Immature natural killer cell (primary cell): ENCODE results near the gene FAM3A. TPM values are rescaled to one million over a fixed set of nuclear protein-coding genes. Genes with fewer than 3 reads are reported as not detected.
"Not testable (repeated sequence)": the region's sequence is repeated elsewhere in the genome, so short reads cannot be mapped to it uniquely, and the experiment has no call there.

Experiments used
- DNase-seq, 3 donors: peaks; one replicate each; pipeline ENCODE4 v3.0.0; 2022; ENCODE audit warnings: mixed read lengths in 1 of 3
- H3K27ac Mint-ChIP-seq, 6 donors: one replicate each; pipeline ENCODE4 v1.8.0; 2020; ENCODE audit warnings: mixed read lengths in 6 of 6, mild to moderate bottlenecking in 5 of 6, inconsistent platforms in 4 of 6, moderate library complexity in 3 of 6
- H3K27me3 Mint-ChIP-seq, 3 donors: one replicate each; pipeline ENCODE4 v1.8.0; 2020 to 2021; ENCODE audit warnings: low read depth in 3 of 3, mild to moderate bottlenecking in 3 of 3, mixed read lengths in 3 of 3, moderate library complexity in 3 of 3, inconsistent platforms in 1 of 3
- H3K36me3 Mint-ChIP-seq, 3 donors: one replicate each; pipeline ENCODE4 v1.8.0; 2020; ENCODE audit warnings: mixed read lengths in 3 of 3, inconsistent platforms in 2 of 3, mild to moderate bottlenecking in 2 of 3
- H3K4me1 Mint-ChIP-seq, 2 donors: one replicate each; pipeline ENCODE4 v1.8.0; 2020; ENCODE audit warnings: inconsistent platforms in 2 of 2, mild to moderate bottlenecking in 2 of 2, mixed read lengths in 2 of 2, moderate library complexity in 1 of 2
- H3K4me3 Mint-ChIP-seq, 5 donors: one replicate each; pipeline ENCODE4 v1.8.0; 2020; ENCODE audit warnings: mild to moderate bottlenecking in 5 of 5, mixed read lengths in 5 of 5, inconsistent platforms in 3 of 5, moderate library complexity in 3 of 5
- H3K9me3 Mint-ChIP-seq, 6 donors: one replicate each; pipeline ENCODE4 v1.8.0; 2020; ENCODE audit warnings: mild to moderate bottlenecking in 6 of 6, mixed read lengths in 6 of 6, inconsistent platforms in 4 of 6, moderate library complexity in 3 of 6
- polyA plus RNA-seq, 3 donors: library from polyadenylated mRNA; unstranded; fragments of 300-500 nt; fragmentation: Illumina TruSeq; gene quantifications; one replicate each; pipeline ENCODE4 v1.2.3, GENCODE V29; 2021

FAM3A gene
- polyA plus RNA-seq, result 10 to 100 TPM; 27.1 to 31.3 (median 30.1) TPM

- Mint-ChIP-seq H3K4me1 (peaks cover 23 to 31% of the 10 kb centered on the region in 2 donors), H3K27me3 (peaks cover 0 to 7% (median 4%) of the 10 kb centered on the region in 3 donors), H3K9me3 (peaks cover 0 to 2% (median 0%) of the 10 kb centered on the region in 6 donors), H3K4me3 (peak within 1 kb of the TSS; percentile 85 to 93 (median 89)), H3K36me3 (no peaks in the 10 kb centered on the region), H3K27ac (peak within 1 kb of the TSS; percentile 83 to 95 (median 94))
- peak; percentile 89 to 93 (median 91) for DNase-seq
Observed at GRCh38 chrX:154515966-154516655, at the start of gene FAM3A. FAM3A (minus strand) TSS chrX:154516232; CDS start chrX:154515772, 460 bp downstream.

GRCh38 chrX:154562295-154562694 lies 46.3 kb upstream of the FAM3A start:
- not testable (repeated sequence) for H3K4me3 Mint-ChIP-seq, H3K27ac Mint-ChIP-seq, H3K36me3 Mint-ChIP-seq, H3K9me3 Mint-ChIP-seq, H3K4me1 Mint-ChIP-seq, H3K27me3 Mint-ChIP-seq, DNase-seq

GRCh38 chrX:154560326-154560725 lies 44.3 kb upstream of the FAM3A start:
- H3K9me3 Mint-ChIP-seq, H3K27ac Mint-ChIP-seq, H3K36me3 Mint-ChIP-seq, H3K4me1 Mint-ChIP-seq, H3K27me3 Mint-ChIP-seq, DNase-seq, H3K4me3 Mint-ChIP-seq: not testable (repeated sequence)

- H3K27me3 Mint-ChIP-seq, H3K4me3 Mint-ChIP-seq, H3K36me3 Mint-ChIP-seq, H3K4me1 Mint-ChIP-seq, DNase-seq, H3K9me3 Mint-ChIP-seq, H3K27ac Mint-ChIP-seq: not testable (repeated sequence)
Observed at GRCh38 chrX:154558896-154559295, 42.9 kb upstream of the FAM3A start.

- not testable (repeated sequence) for H3K4me1 Mint-ChIP-seq, H3K27me3 Mint-ChIP-seq, H3K36me3 Mint-ChIP-seq, DNase-seq, H3K27ac Mint-ChIP-seq, H3K9me3 Mint-ChIP-seq, H3K4me3 Mint-ChIP-seq
Observed at GRCh38 chrX:154558060-154558690, 42.1 kb upstream of the FAM3A start.

- H3K27ac Mint-ChIP-seq, H3K9me3 Mint-ChIP-seq, H3K4me3 Mint-ChIP-seq, DNase-seq, H3K36me3 Mint-ChIP-seq: not testable (repeated sequence)
- Mint-ChIP-seq H3K27me3 (peaks cover 2 to 11% (median 3%) of the 10 kb centered on the region in 3 donors), H3K4me1 (peaks cover 31 to 44% of the 10 kb centered on the region in 2 donors)
Observed at GRCh38 chrX:154552112-154552806, 36.2 kb upstream of the FAM3A start.

GRCh38 chrX:154549766-154550165 lies 33.7 kb upstream of the FAM3A start:
- Mint-ChIP-seq H3K4me1 (peaks cover 39 to 55% of the 10 kb centered on the region in 2 donors), H3K36me3 (peaks cover 0 to 10% (median 0%) of the 10 kb centered on the region in 3 donors), H3K27me3 (peaks cover 2 to 9% (median 6%) of the 10 kb centered on the region in 3 donors), H3K4me3 (peak overlapping the region; percentile 38 to 86 (median 48)), H3K27ac (peak overlapping the region in 5 of 6 donors; percentile 46 to 92 (median 74)), H3K9me3 (no peaks in the 10 kb centered on the region)
- no peak for DNase-seq

GRCh38 chrX:154548028-154548316 lies 31.9 kb upstream of the FAM3A start:
- no peak for DNase-seq

GRCh38 chrX:154547245-154548027 lies 31.4 kb upstream of the FAM3A start, which contains the start of gene IKBKG:
IKBKG (plus strand) TSS chrX:154547620; CDS start chrX:154552003, 4,383 bp downstream.
- Mint-ChIP-seq H3K36me3 (peaks cover 0 to 10% (median 3%) of the 10 kb centered on the region in 3 donors), H3K27me3 (peaks cover 7 to 10% (median 8%) of the 10 kb centered on the region in 3 donors), H3K9me3 (no peaks in the 10 kb centered on the region), H3K27ac (peak within 1 kb of the TSS; percentile 89 to 97 (median 93)), H3K4me1 (peaks cover 51 to 65% of the 10 kb centered on the region in 2 donors), H3K4me3 (peak within 1 kb of the TSS; percentile 86 to 93 (median 92))
- peak; percentile 92 to 95 (median 94) for DNase-seq

More at GRCh38 chrX:154548028-154548316, 31.9 kb upstream of the FAM3A start:
- peaks cover 46 to 59% of the 10 kb centered on the region in 2 donors for H3K4me1 Mint-ChIP-seq
- H3K27ac Mint-ChIP-seq, result peak overlapping the region; percentile 89 to 97 (median 93)
- H3K36me3 Mint-ChIP-seq, result peaks cover 0 to 8% (median under 1%) of the 10 kb centered on the region in 3 donors
- peaks cover 3 to 10% (median 6%) of the 10 kb centered on the region in 3 donors for H3K27me3 Mint-ChIP-seq
- no peaks in the 10 kb centered on the region for H3K9me3 Mint-ChIP-seq
- peak overlapping the region; percentile 86 to 93 (median 92) for H3K4me3 Mint-ChIP-seq

- peak; percentile 85 to 89 (median 88) for DNase-seq
- H3K27me3 Mint-ChIP-seq, result peaks cover 7 to 9% (median 8%) of the 10 kb centered on the region in 3 donors
- no peaks in the 10 kb centered on the region for H3K9me3 Mint-ChIP-seq
- H3K36me3 Mint-ChIP-seq, result peaks cover 0 to 10% (median 3%) of the 10 kb centered on the region in 3 donors
- H3K27ac Mint-ChIP-seq, result peak within 1 kb of the TSS; percentile 89 to 97 (median 93)
- H3K4me3 Mint-ChIP-seq, result peak within 1 kb of the TSS; percentile 86 to 93 (median 92)
- H3K4me1 Mint-ChIP-seq, result peaks cover 59 to 68% of the 10 kb centered on the region in 2 donors
Observed at GRCh38 chrX:154546354-154547244, 30.6 kb upstream of the FAM3A start, which contains the start of gene G6PD. G6PD (minus strand) TSS chrX:154546846; CDS start chrX:154546155, 691 bp downstream.

GRCh38 chrX:154545673-154546274 lies 29.7 kb upstream of the FAM3A start:
- H3K27me3 Mint-ChIP-seq, result peaks cover 6 to 8% (median 7%) of the 10 kb centered on the region in 3 donors
- DNase-seq, result no peak
- peak overlapping the region; percentile 72 to 81 (median 79) for H3K4me3 Mint-ChIP-seq
- H3K36me3 Mint-ChIP-seq, result peaks cover 0 to 10% (median 3%) of the 10 kb centered on the region in 3 donors
- H3K4me1 Mint-ChIP-seq, result peaks cover 68 to 70% of the 10 kb centered on the region in 2 donors
- peak overlapping the region; percentile 66 to 89 (median 82) for H3K27ac Mint-ChIP-seq
- no peaks in the 10 kb centered on the region for H3K9me3 Mint-ChIP-seq
